H9 (cell line): ENCODE measurements around the gene TUBB1. TPM values are rescaled to one million over a fixed set of nuclear protein-coding genes. Genes with fewer than 3 reads are reported as not detected.

Source experiments
- DNase-seq: peaks from one replicate; pipeline ENCODE4 v3.0.0-alpha.2; 2017
- H2AFZ ChIP-seq: one replicate; pipeline ENCODE4 v1.6.1; 2013; ENCODE audit warnings: mild to moderate bottlenecking, low read length, control low read depth, moderate library complexity
- H2AK5ac ChIP-seq: 2 replicates; pipeline ENCODE4 v1.6.1; 2013; ENCODE audit warnings: low read length, control low read depth, mixed read lengths; ENCODE audit not compliant: insufficient read length
- H2BK120ac ChIP-seq: one replicate; pipeline ENCODE4 v1.6.1; 2013; ENCODE audit warnings: low read depth, mild to moderate bottlenecking, low read length, control low read depth, inconsistent platforms; ENCODE audit not compliant: poor library complexity, severe bottlenecking
- H2BK12ac ChIP-seq: 2 replicates; pipeline ENCODE4 v1.6.1; 2013; ENCODE audit warnings: low read length, control low read depth, mixed read lengths, low read depth; ENCODE audit not compliant: insufficient read length
- H2BK15ac ChIP-seq: 2 replicates; pipeline ENCODE4 v1.6.1; 2013; ENCODE audit warnings: low read depth, low read length, control low read depth
- H2BK20ac ChIP-seq: one replicate; pipeline ENCODE4 v1.6.1; 2013; ENCODE audit warnings: low read depth, mild to moderate bottlenecking, low read length, control low read depth, inconsistent platforms; ENCODE audit not compliant: poor library complexity, severe bottlenecking
- H2BK5ac ChIP-seq: 2 replicates; pipeline ENCODE4 v1.6.1; 2013; ENCODE audit warnings: low read length, control low read depth, mixed read lengths; ENCODE audit not compliant: insufficient read length
- H3K14ac ChIP-seq: 2 replicates; pipeline ENCODE4 v1.6.1; 2013; ENCODE audit warnings: low read length, control low read depth; ENCODE audit not compliant: insufficient read depth
- H3K18ac ChIP-seq: 2 replicates; pipeline ENCODE4 v1.6.1; 2013; ENCODE audit warnings: low read depth, mild to moderate bottlenecking, mixed read lengths, low read length, control low read depth; ENCODE audit not compliant: insufficient read length
- H3K23ac ChIP-seq: 2 replicates; pipeline ENCODE4 v1.6.1; 2013; ENCODE audit warnings: low read length, control low read depth, mixed read lengths, low read depth; ENCODE audit not compliant: insufficient read length
- H3K23me2 ChIP-seq: 2 replicates; pipeline ENCODE4 v1.6.1; 2013; ENCODE audit warnings: low read depth, mild to moderate bottlenecking, mixed read lengths, low read length, control low read depth; ENCODE audit not compliant: insufficient read length, poor library complexity, severe bottlenecking
- H3K27ac ChIP-seq: 2 replicates; pipeline ENCODE4 v1.5.1; 2013; ENCODE audit warnings: low read length, control low read depth, mixed read lengths, low read depth; ENCODE audit not compliant: insufficient read length
- H3K27me3 ChIP-seq: 2 replicates; pipeline ENCODE4 v1.6.1; 2013; ENCODE audit warnings: low read length, control low read depth, inconsistent platforms; ENCODE audit not compliant: insufficient read depth
- H3K4ac ChIP-seq: 2 replicates; pipeline ENCODE4 v1.6.1; 2013; ENCODE audit warnings: low read depth, mild to moderate bottlenecking, control low read depth, inconsistent platforms, low read length, moderate library complexity
- H3K4me1 ChIP-seq: 2 replicates; pipeline ENCODE4 v1.6.1; 2013; ENCODE audit warnings: low read length, control low read depth, inconsistent platforms; ENCODE audit not compliant: insufficient read depth
- H3K4me2 ChIP-seq: 2 replicates; pipeline ENCODE4 v1.6.1; 2013; ENCODE audit warnings: low read length, control low read depth, mixed read lengths; ENCODE audit not compliant: insufficient read length, insufficient read depth
- H3K56ac ChIP-seq: 2 replicates; pipeline ENCODE4 v1.6.1; 2013; ENCODE audit warnings: low read depth, mild to moderate bottlenecking, mixed read lengths, low read length, control low read depth; ENCODE audit not compliant: insufficient read length
- H3K79me1 ChIP-seq: 2 replicates; pipeline ENCODE4 v1.6.1; 2013; ENCODE audit warnings: low read depth, mild to moderate bottlenecking, moderate library complexity, low read length, control low read depth, inconsistent platforms; ENCODE audit not compliant: insufficient read depth, poor library complexity, severe bottlenecking
- H3K79me2 ChIP-seq: 2 replicates; pipeline ENCODE4 v1.6.1; 2013; ENCODE audit warnings: low read length, control low read depth, inconsistent platforms; ENCODE audit not compliant: insufficient read depth
- H3K9ac ChIP-seq: 2 replicates; pipeline ENCODE4 v1.6.1; 2013; ENCODE audit warnings: low read length, control low read depth, mixed read lengths; ENCODE audit not compliant: insufficient read length; ENCODE audit errors: extremely low read depth
- H3K9me3 ChIP-seq: one replicate; pipeline ENCODE4 v1.6.1; 2013; ENCODE audit warnings: low read depth, low read length, inconsistent platforms; ENCODE audit not compliant: control insufficient read depth
- H3T11ph ChIP-seq: one replicate; pipeline ENCODE4 v1.6.1; 2013; ENCODE audit warnings: mild to moderate bottlenecking, low read length, control low read depth, inconsistent platforms
- H4K20me1 ChIP-seq: one replicate; pipeline ENCODE4 v1.6.1; 2013; ENCODE audit not compliant: control insufficient read depth, insufficient read length, insufficient read depth
- H4K5ac ChIP-seq: 2 replicates; pipeline ENCODE4 v1.6.1; 2013; ENCODE audit warnings: low read depth, mild to moderate bottlenecking, mixed read lengths, low read length, control low read depth; ENCODE audit not compliant: insufficient read length
- H4K8ac ChIP-seq: replicated peaks from 2 replicates; pipeline ENCODE4 v1.6.1; 2013; ENCODE audit warnings: low read length, control low read depth, mixed read lengths, low read depth; ENCODE audit not compliant: insufficient read length
- H4K91ac ChIP-seq: 2 replicates; pipeline ENCODE4 v1.6.1; 2013; ENCODE audit warnings: low read depth, mild to moderate bottlenecking, moderate library complexity, mixed read lengths, low read length, control low read depth; ENCODE audit not compliant: insufficient read length
- H3K27ac Mint-ChIP-seq, 3 experiments: 2 replicates in 2 of 3; 3 replicates in 1 of 3; pipeline ENCODE4 v1.8.0; 2020 to 2021; ENCODE audit warnings: mixed read lengths in 3 of 3, mild to moderate bottlenecking in 1 of 3, moderate library complexity in 1 of 3
- H3K27me3 Mint-ChIP-seq: 2 replicates; pipeline ENCODE4 v1.8.0; 2021; ENCODE audit warnings: low read depth, mild to moderate bottlenecking, moderate library complexity, mixed read lengths
- H3K36me3 Mint-ChIP-seq, 3 experiments: 2 replicates in 2 of 3; 3 replicates in 1 of 3; pipeline ENCODE4 v1.8.0; 2020 to 2021; ENCODE audit warnings: low read depth in 3 of 3, mixed read lengths in 3 of 3; ENCODE audit not compliant: insufficient read depth in 1 of 3
- H3K4me1 Mint-ChIP-seq, 2 experiments: 2 replicates each; pipeline ENCODE4 v1.8.0; 2020; ENCODE audit warnings: mixed read lengths in 2 of 2
- H3K4me3 Mint-ChIP-seq, 2 experiments: 2 replicates in 1 of 2; 3 replicates in 1 of 2; pipeline ENCODE4 v1.8.0; 2020 to 2021; ENCODE audit warnings: mild to moderate bottlenecking in 2 of 2, mixed read lengths in 2 of 2, moderate library complexity in 1 of 2
- H3K9me3 Mint-ChIP-seq, 2 experiments: 2 replicates in 1 of 2; 3 replicates in 1 of 2; pipeline ENCODE4 v1.8.0; 2020; ENCODE audit warnings: mild to moderate bottlenecking in 2 of 2, mixed read lengths in 2 of 2, moderate library complexity in 1 of 2
- WGBS: extraction: QIAGEN DNeasy Blood & Tissue Kit; methylation state at CpG from one replicate; pipeline ENCODE4 v1.1.7; 2013; ENCODE audit warnings: missing lambda C conversion rate, low lambda C conversion rate, mixed read lengths; ENCODE audit not compliant: insufficient read length; ENCODE audit errors: extremely low coverage; 5-methylcytosine and 5-hydroxymethylcytosine counted together
- total RNA-seq: library from RNA; stranded (reverse); gene quantifications from 2 replicates; pipeline ENCODE4 v1.2.1, GENCODE V29; 2021
- TF ChIP-seq, protein P1 (sequence below): fragments of 200-600 bp; sonication (generic); conservative IDR thresholded peaks from 3 replicates; pipeline ENCODE4 v1.8.0; 2021; ENCODE audit warnings: antibody characterized with exemption, mild to moderate bottlenecking

TUBB1 gene
- total RNA-seq, 1 experiment from 2014 or later = not detected

GRCh38 chr20:58987790-58988564, 31.3 kb upstream of the TUBB1 start:
- Histone ChIP-seq H3T11ph (no peak overlapping the region), H2AFZ (no peak overlapping the region), H2BK5ac (no peak overlapping the region), H4K8ac (no peak overlapping the region), H4K5ac (no peak overlapping the region), H3K4me2 (no peak overlapping the region), H2BK12ac (no peak overlapping the region), H2AK5ac (no peak overlapping the region), H3K9me3 (no peaks in the 10 kb centered on the region), H2BK15ac (no peak overlapping the region), H4K91ac (no peak overlapping the region), H3K23ac (no peak overlapping the region), H3K27ac (no peak overlapping the region), H3K18ac (no peak overlapping the region), H2BK20ac (no peak overlapping the region), H4K20me1 (no peaks in the 10 kb centered on the region), H3K56ac (no peak overlapping the region), H3K79me2 (no peaks in the 10 kb centered on the region), H3K27me3 (no peaks in the 10 kb centered on the region), H2BK120ac (no peak overlapping the region), H3K9ac (no peak overlapping the region), H3K23me2 (no peaks in the 10 kb centered on the region), H3K14ac (no peak overlapping the region), H3K79me1 (peaks cover 4% of the 10 kb centered on the region), H3K4me1 (no peaks in the 10 kb centered on the region; the same call in 1 of the 2 replicates), H3K4ac (no peak overlapping the region)
- H3K27me3 Mint-ChIP-seq = no peaks in the 10 kb centered on the region
- H3K27ac Mint-ChIP-seq = peak overlapping the region in 1 of 3 experiments; percentile 78; a peak in 1 of 7 replicates
- no CpG with 5 or more reads among the region's 9 CpGs for WGBS
- DNase-seq = no peak
- TF ChIP-seq, protein P1, sequence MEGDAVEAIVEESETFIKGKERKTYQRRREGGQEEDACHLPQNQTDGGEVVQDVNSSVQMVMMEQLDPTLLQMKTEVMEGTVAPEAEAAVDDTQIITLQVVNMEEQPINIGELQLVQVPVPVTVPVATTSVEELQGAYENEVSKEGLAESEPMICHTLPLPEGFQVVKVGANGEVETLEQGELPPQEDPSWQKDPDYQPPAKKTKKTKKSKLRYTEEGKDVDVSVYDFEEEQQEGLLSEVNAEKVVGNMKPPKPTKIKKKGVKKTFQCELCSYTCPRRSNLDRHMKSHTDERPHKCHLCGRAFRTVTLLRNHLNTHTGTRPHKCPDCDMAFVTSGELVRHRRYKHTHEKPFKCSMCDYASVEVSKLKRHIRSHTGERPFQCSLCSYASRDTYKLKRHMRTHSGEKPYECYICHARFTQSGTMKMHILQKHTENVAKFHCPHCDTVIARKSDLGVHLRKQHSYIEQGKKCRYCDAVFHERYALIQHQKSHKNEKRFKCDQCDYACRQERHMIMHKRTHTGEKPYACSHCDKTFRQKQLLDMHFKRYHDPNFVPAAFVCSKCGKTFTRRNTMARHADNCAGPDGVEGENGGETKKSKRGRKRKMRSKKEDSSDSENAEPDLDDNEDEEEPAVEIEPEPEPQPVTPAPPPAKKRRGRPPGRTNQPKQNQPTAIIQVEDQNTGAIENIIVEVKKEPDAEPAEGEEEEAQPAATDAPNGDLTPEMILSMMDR = no peak
- H3K9me3 Mint-ChIP-seq = no peaks in the 10 kb centered on the region
- peaks cover 10 to 11% of the 10 kb centered on the region in 2 experiments for H3K4me1 Mint-ChIP-seq
- H3K36me3 Mint-ChIP-seq = peaks cover 39 to 72% (median 67%) of the 10 kb centered on the region in 3 experiments
- H3K4me3 Mint-ChIP-seq = no peak overlapping the region
